ENCODE results near the gene C2orf72.

DNA sequence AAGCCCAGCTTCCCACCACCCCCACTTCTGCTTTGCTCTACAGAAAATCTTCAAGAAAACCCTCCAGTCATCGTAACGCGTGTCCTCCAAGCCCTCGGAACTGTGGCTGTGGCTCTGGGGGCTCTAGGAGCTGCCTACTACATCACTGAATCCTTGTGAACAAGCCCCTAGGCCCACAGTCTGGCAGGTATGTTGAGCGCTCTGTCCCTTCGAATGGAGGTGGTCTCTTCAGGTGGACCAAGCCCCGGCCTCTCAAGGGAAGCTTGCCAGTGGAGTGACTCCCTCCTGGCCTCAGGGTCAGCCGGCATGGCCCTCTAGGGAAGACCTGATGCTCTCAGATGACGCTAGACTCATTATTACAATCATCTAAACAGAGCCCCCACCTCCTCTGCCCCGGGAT, 34.7 kb upstream of the C2orf72 start:
- TF ChIP-seq, protein P1, sequence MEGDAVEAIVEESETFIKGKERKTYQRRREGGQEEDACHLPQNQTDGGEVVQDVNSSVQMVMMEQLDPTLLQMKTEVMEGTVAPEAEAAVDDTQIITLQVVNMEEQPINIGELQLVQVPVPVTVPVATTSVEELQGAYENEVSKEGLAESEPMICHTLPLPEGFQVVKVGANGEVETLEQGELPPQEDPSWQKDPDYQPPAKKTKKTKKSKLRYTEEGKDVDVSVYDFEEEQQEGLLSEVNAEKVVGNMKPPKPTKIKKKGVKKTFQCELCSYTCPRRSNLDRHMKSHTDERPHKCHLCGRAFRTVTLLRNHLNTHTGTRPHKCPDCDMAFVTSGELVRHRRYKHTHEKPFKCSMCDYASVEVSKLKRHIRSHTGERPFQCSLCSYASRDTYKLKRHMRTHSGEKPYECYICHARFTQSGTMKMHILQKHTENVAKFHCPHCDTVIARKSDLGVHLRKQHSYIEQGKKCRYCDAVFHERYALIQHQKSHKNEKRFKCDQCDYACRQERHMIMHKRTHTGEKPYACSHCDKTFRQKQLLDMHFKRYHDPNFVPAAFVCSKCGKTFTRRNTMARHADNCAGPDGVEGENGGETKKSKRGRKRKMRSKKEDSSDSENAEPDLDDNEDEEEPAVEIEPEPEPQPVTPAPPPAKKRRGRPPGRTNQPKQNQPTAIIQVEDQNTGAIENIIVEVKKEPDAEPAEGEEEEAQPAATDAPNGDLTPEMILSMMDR (IDR thresholded peaks at IDR 0.05), result no peak
- TF ChIP-seq POLR2AphosphoS5 (IDR thresholded peaks at IDR 0.05) (no peak), POLR2A (IDR thresholded peaks at IDR 0.05) (no peak)

Measured in breast epithelium (tissue), 3 donors.